ENCODE results near the gene JAK1.

- TF ChIP-seq CTCF (IDR thresholded peaks at IDR 0.05), result no peak
- TF ChIP-seq POLR2A (IDR thresholded peaks at IDR 0.05), result no peak
- TF ChIP-seq POLR2AphosphoS5 (IDR thresholded peaks at IDR 0.05), result no peak
- no peak for TF ChIP-seq EP300 (IDR thresholded peaks at IDR 0.05)
Measured at GRCh38 chr1:64956010-64956640, 10.2 kb downstream of the JAK1 start.

Data from upper lobe of left lung (tissue), 4 donors.